ENCODE data around the gene RYK. TPM values are rescaled to one million over a fixed set of nuclear protein-coding genes. Genes with fewer than 3 reads are reported as not detected.

Gene RYK
- total RNA-seq, 1 donor from 2014 or later, result 51.0 TPM

- no peak for DNase-seq (ENCODE audit: low read depth)
These were observed 100.2 kb downstream of the RYK start for GRCh38 chr3:134150476-134150875.

- DNase-seq (ENCODE audit: low read depth), result peak; percentile 4
These were observed 101.4 kb downstream of the RYK start for GRCh38 chr3:134149286-134149685.

GRCh38 chr3:134148534-134148933 is 102.1 kb downstream of the RYK start:
- no peak for DNase-seq (ENCODE audit: low read depth)

GRCh38 chr3:134147411-134147810 is 103.2 kb downstream of the RYK start:
- DNase-seq (ENCODE audit: low read depth), result no peak

GRCh38 chr3:134146666-134147065 is 104.0 kb downstream of the RYK start:
- no peak for DNase-seq (ENCODE audit: low read depth)

GRCh38 chr3:134145183-134145582 is 105.5 kb downstream of the RYK start:
- no peak for DNase-seq (ENCODE audit: low read depth)

- DNase-seq (ENCODE audit: low read depth), result no peak
These were observed 106.0 kb downstream of the RYK start for GRCh38 chr3:134144694-134145093.

- no peak for DNase-seq (ENCODE audit: low read depth)
These were observed 106.7 kb downstream of the RYK start for GRCh38 chr3:134143828-134144401.

GRCh38 chr3:134136604-134137003 is 114.1 kb downstream of the RYK start:
- no peak for DNase-seq (ENCODE audit: low read depth)

GRCh38 chr3:134134698-134135415 is 115.8 kb downstream of the RYK start:
- DNase-seq (ENCODE audit: low read depth), result no peak

GRCh38 chr3:134134240-134134639 is 116.4 kb downstream of the RYK start:
- DNase-seq (ENCODE audit: low read depth), result no peak

- DNase-seq (ENCODE audit: low read depth), result no peak
These were observed 117.7 kb downstream of the RYK start for GRCh38 chr3:134132961-134133360.

GRCh38 chr3:134126153-134126552 is 124.5 kb downstream of the RYK start:
- no peak for DNase-seq (ENCODE audit: low read depth)

- no peak for DNase-seq (ENCODE audit: low read depth)
These were observed 135.9 kb downstream of the RYK start for GRCh38 chr3:134114726-134115125.

GRCh38 chr3:134111616-134112015 is 139.0 kb downstream of the RYK start:
- no peak for DNase-seq (ENCODE audit: low read depth)

GRCh38 chr3:134110963-134111362 is 139.7 kb downstream of the RYK start:
- DNase-seq (ENCODE audit: low read depth), result no peak

Other genes with a start within 250 kb of the RYK start
- under 0.01 TPM in 1 of 2 replicates, not detected in the other for gene SLCO2A1, start 220.9 kb downstream of the RYK start, total RNA-seq
- 116 and 125 TPM in 2 replicates for gene AMOTL2, start 123.6 kb upstream of the RYK start, total RNA-seq
- 177 and 210 TPM in 2 replicates for gene ANAPC13, start 235.1 kb upstream of the RYK start, total RNA-seq
- 17.6 and 22.5 TPM in 2 replicates for gene CEP63, start 235.2 kb upstream of the RYK start, total RNA-seq

Data from myocyte (in vitro differentiated cells).